Fibroblast of lung (primary cell): ENCODE measurements around the gene TGM5. TPM values are rescaled to one million over a fixed set of nuclear protein-coding genes. Genes with fewer than 3 reads are reported as not detected.

ENCODE experiments used
- DNase-seq, 2 donors: peaks; one replicate each; pipeline versions ENCODE4 v3.0.0 to v3.0.0-alpha.2; 2010; ENCODE audit warnings: low read depth in 2 of 2
- H2AFZ ChIP-seq: 2 replicates; pipeline ENCODE4 v1.5.1; 2012; ENCODE audit warnings: low read length, control low read depth, inconsistent platforms
- H3K27ac ChIP-seq: 2 replicates; pipeline ENCODE4 v1.5.1; 2011; ENCODE audit warnings: low read length, control low read depth; ENCODE audit not compliant: insufficient read depth
- H3K27me3 ChIP-seq: 2 replicates; pipeline ENCODE4 v1.5.1; 2011; ENCODE audit warnings: mild to moderate bottlenecking, low read length; ENCODE audit not compliant: control insufficient read depth, insufficient read depth
- H3K36me3 ChIP-seq: 2 replicates; pipeline ENCODE4 v1.5.1; 2011; ENCODE audit warnings: low read length; ENCODE audit not compliant: control insufficient read depth, insufficient read depth
- H3K4me1 ChIP-seq: 2 replicates; pipeline ENCODE4 v1.5.1; 2011; ENCODE audit warnings: low read length; ENCODE audit not compliant: control insufficient read depth, insufficient read depth; ENCODE audit errors: extremely low read depth
- H3K4me2 ChIP-seq: 2 replicates; pipeline ENCODE4 v1.5.1; 2011; ENCODE audit warnings: low read length, control low read depth; ENCODE audit not compliant: insufficient read depth; ENCODE audit errors: extremely low read depth
- H3K4me3 ChIP-seq, 4 experiments: fragments of 200-600 bp in 1 of 4; sonication (generic) in 1 of 4; replicated peaks in 1 of 4; 2 replicates each; pipeline ENCODE4 v1.5.1; 2011 to 2016; ENCODE audit warnings: low read length in 4 of 4, low read depth in 3 of 4, mild to moderate bottlenecking in 3 of 4, control low read depth in 2 of 4, inconsistent platforms in 1 of 4, mixed read lengths in 1 of 4; ENCODE audit not compliant: insufficient read depth in 1 of 4; ENCODE audit errors: control extremely low read depth in 1 of 4
- H3K79me2 ChIP-seq: 2 replicates; pipeline ENCODE4 v1.5.1; 2012; ENCODE audit warnings: mild to moderate bottlenecking, low read length, inconsistent platforms; ENCODE audit not compliant: control insufficient read depth, insufficient read depth
- H3K9ac ChIP-seq: 2 replicates; pipeline ENCODE4 v1.5.1; 2011; ENCODE audit warnings: mild to moderate bottlenecking, low read length, control low read depth; ENCODE audit not compliant: insufficient read depth
- H3K9me3 ChIP-seq: 2 replicates; pipeline ENCODE4 v1.5.1; 2012; ENCODE audit warnings: low read depth, low read length; ENCODE audit not compliant: control insufficient read depth, insufficient read depth
- H4K20me1 ChIP-seq: 2 replicates; pipeline ENCODE4 v1.5.1; 2011; ENCODE audit warnings: low read length; ENCODE audit not compliant: control insufficient read depth, insufficient read depth; ENCODE audit errors: extremely low read depth
- CTCF ChIP-seq, 2 donors: IDR thresholded peaks in 1 of 2; conservative IDR thresholded peaks in 1 of 2; 1 replicate in 1 of 2; 2 replicates in 1 of 2; pipeline ENCODE4 v1.5.1; 2011 to 2012; ENCODE audit warnings: low read length in 2 of 2, control low read depth in 1 of 2, inconsistent platforms in 1 of 2, low read depth in 1 of 2, mild to moderate bottlenecking in 1 of 2
- EZH2 ChIP-seq: IDR thresholded peaks from 2 replicates; pipeline ENCODE4 v1.5.1; 2012; ENCODE audit warnings: low read length, control low read depth, mild to moderate bottlenecking; ENCODE audit errors: missing control alignments
- polyA plus RNA-seq, 2 donors: library from polyadenylated mRNA; depleted of rRNA in 1 of 2; stranded (reverse) in 1 of 2; unstranded in 1 of 2; fragments of >200 nt; gene quantifications; 2 replicates each; pipeline ENCODE4 v1.2.1, GENCODE V29; 2011 to 2012; ENCODE audit warnings: missing spikeins in 1 of 2
- total RNA-seq: library from RNA; depleted of rRNA; stranded (reverse); fragments of >200 nt; gene quantifications from 2 replicates; pipeline ENCODE4 v1.2.1, GENCODE V29; 2014

The TGM5 gene
- total and polyA plus RNA-seq, 2 donors (not counting 1 experiment from before 2014, with no cell fraction given): under 0.01 to 0.03 TPM

DNA sequence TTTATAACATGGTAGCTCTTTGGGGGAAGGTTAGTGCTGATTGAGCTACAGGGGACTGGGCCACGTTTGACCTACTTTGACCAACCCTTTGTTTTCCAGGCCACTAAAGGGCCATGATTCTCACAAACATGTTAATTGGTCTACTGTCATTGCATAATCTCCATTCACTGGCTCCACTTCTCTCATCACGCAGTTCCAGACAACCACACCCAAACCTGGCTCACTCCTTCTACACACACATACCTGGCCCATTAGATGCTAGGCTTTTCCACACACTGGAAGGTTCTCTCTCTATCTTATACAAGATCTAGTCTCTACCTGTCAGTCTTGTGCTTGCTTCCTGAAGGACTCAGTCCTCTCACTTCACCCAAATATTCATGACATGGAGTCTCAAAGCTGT is 15.9 kb downstream of the TGM5 start:
- DNase-seq: no peak
- H3K4me1 ChIP-seq: no peaks in the 10 kb centered on the region

DNA sequence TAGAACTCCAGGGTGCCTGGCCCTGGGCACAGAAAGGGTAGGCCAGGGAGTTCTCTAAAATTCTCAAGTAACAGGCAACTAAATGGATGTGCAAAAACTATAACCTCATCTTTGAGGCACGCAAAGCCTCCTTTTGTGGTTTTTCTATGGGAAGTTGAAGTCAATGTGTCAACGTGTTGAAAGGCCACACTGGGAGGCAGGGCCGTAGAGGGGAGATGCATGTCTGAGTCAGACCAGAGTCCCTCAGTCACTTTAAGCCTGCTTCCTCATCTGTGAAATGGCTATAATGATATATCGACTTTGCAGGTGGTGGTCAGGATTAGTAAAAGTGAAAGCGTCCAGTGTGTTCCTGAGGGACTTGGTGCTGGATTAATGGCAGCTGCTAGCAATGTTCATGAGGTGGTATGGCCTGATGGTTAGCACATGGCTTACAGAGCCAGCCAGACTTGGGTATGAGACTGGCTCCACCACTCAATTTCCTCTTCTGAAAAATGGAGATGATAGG is 17.0 kb downstream of the TGM5 start:
- H3K27ac ChIP-seq: no peak overlapping the region
- peaks cover 8% of the 10 kb centered on the region for H3K27me3 ChIP-seq
- TF ChIP-seq CTCF (conservative IDR thresholded peaks at IDR 0.05 in 1 of 2, IDR thresholded peaks at IDR 0.05 in 1 of 2; ENCODE audit: low read depth in 1 of 2, low read length in 2 of 2): no peak
- TF ChIP-seq EZH2: no peak
- H3K4me2 ChIP-seq: no peak overlapping the region
- no peak overlapping the region for H3K9ac ChIP-seq
- H3K9me3 ChIP-seq: no peaks in the 10 kb centered on the region
- no peak overlapping the region for H2AFZ ChIP-seq
- H3K4me3 ChIP-seq: no peak overlapping the region
- H3K36me3 ChIP-seq: no peaks in the 10 kb centered on the region
- no peaks in the 10 kb centered on the region for H3K4me1 ChIP-seq
- DNase-seq: peak; percentile 50 to 97
- H4K20me1 ChIP-seq: no peaks in the 10 kb centered on the region
- H3K79me2 ChIP-seq: no peaks in the 10 kb centered on the region

More for the DNA sequence above, 15.9 kb downstream of the TGM5 start:
- H4K20me1 ChIP-seq: no peaks in the 10 kb centered on the region
- peaks cover 11% of the 10 kb centered on the region for H3K27me3 ChIP-seq
- H3K4me2 ChIP-seq: no peak overlapping the region
- H2AFZ ChIP-seq: no peak overlapping the region
- H3K79me2 ChIP-seq: no peaks in the 10 kb centered on the region
- no peak overlapping the region for H3K9ac ChIP-seq
- no peak for TF ChIP-seq CTCF (conservative IDR thresholded peaks at IDR 0.05 in 1 of 2, IDR thresholded peaks at IDR 0.05 in 1 of 2; ENCODE audit: low read depth in 1 of 2, low read length in 2 of 2)
- TF ChIP-seq EZH2: no peak
- H3K4me3 ChIP-seq: no peak overlapping the region
- H3K36me3 ChIP-seq: no peaks in the 10 kb centered on the region
- H3K9me3 ChIP-seq: no peaks in the 10 kb centered on the region
- H3K27ac ChIP-seq: no peak overlapping the region

GRCh38 chr15:43249236-43249635 is 17.5 kb downstream of the TGM5 start:
- H2AFZ ChIP-seq: no peak overlapping the region

More at GRCh38 chr15:43249236-43249635, 17.5 kb downstream of the TGM5 start:
- Histone ChIP-seq H3K27ac (no peak overlapping the region), H3K9ac (no peak overlapping the region), H3K9me3 (no peaks in the 10 kb centered on the region), H3K4me1 (no peaks in the 10 kb centered on the region), H3K79me2 (no peaks in the 10 kb centered on the region), H3K4me2 (no peak overlapping the region), H4K20me1 (no peaks in the 10 kb centered on the region), H3K36me3 (no peaks in the 10 kb centered on the region), H3K27me3 (peaks cover 10% of the 10 kb centered on the region), H3K4me3 (no peak overlapping the region)
- TF ChIP-seq EZH2 (no peak), CTCF (conservative IDR thresholded peaks at IDR 0.05 in 1 of 2, IDR thresholded peaks at IDR 0.05 in 1 of 2; ENCODE audit: low read depth in 1 of 2, low read length in 2 of 2) (no peak)
- DNase-seq: peak in 1 of 2 donors; percentile 53
